Stomach smooth muscle (tissue), 2 donors: ENCODE results near the gene ITGAX.

Experiments used
- H3K27ac ChIP-seq: one replicate; pipeline ENCODE4 v1.7.0; 2013; ENCODE audit warnings: mild to moderate bottlenecking, low read length, inconsistent platforms
- H3K27me3 ChIP-seq, 2 donors: one replicate each; pipeline ENCODE4 v1.7.0; 2013; ENCODE audit warnings: low read length in 2 of 2; ENCODE audit not compliant: insufficient read depth in 2 of 2, control insufficient read depth in 1 of 2
- H3K36me3 ChIP-seq, 2 donors: one replicate each; pipeline ENCODE4 v1.7.0; 2013; ENCODE audit warnings: low read length in 2 of 2; ENCODE audit not compliant: control insufficient read depth in 2 of 2, insufficient read depth in 2 of 2
- H3K4me1 ChIP-seq: one replicate; pipeline ENCODE4 v1.7.0; 2013; ENCODE audit warnings: low read length; ENCODE audit not compliant: control insufficient read depth, insufficient read depth
- H3K4me3 ChIP-seq, 2 donors: one replicate each; pipeline ENCODE4 v1.7.0; 2013; ENCODE audit warnings: low read length in 2 of 2
- H3K9ac ChIP-seq, 2 donors: one replicate each; pipeline ENCODE4 v1.7.0; 2013; ENCODE audit warnings: low read length in 2 of 2, mild to moderate bottlenecking in 1 of 2
- H3K9me3 ChIP-seq, 2 donors: one replicate each; pipeline ENCODE4 v1.7.0; 2013; ENCODE audit warnings: low read length in 2 of 2; ENCODE audit not compliant: control insufficient read depth in 2 of 2
- donor health status: healthy.
- donor health status: Pancreatic carcinoma.

ITGAX gene

DNA sequence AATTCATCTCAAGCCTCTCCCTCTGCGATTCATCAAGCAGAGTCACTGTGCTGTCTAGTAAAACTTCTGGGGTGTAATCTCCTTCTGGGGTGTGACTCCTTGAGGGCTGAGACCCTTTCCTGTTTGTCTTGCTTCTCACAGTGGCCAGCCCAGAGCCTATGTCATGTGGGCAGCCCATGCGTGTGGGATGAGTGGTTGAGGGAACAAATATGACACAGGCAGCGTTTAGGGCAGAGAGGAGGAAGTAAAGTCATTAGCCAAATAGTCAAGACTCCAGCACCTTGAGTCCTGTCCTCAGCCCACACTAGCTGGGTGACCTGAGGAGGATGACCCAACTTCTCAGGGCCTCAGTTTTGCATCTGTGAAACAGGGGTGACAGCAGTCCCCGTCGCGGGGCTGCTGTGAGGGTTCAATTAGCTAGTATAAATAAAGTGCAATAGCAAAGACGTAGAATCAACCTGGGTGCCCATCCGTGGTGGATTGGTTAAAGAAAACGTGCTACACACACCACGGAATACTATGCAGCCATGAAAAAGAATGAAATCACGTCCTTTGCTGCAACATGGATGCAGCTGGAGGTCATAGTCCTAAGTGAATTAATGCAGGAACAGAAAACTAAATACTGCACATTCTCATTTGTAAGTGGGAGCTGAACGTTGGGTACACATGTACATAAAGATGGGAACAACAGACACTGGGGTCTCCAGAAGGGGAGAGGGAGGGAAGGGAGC is 4.5 kb upstream of the ITGAX start:
- Histone ChIP-seq H3K4me3 (no peak overlapping the region), H3K9me3 (no peaks in the 10 kb centered on the region), H3K9ac (no peak overlapping the region), H3K27me3 (peaks cover 0 to 9% of the 10 kb centered on the region in 2 donors), H3K4me1 (peaks cover 2% of the 10 kb centered on the region), H3K36me3 (no peaks in the 10 kb centered on the region), H3K27ac (no peak overlapping the region)

DNA sequence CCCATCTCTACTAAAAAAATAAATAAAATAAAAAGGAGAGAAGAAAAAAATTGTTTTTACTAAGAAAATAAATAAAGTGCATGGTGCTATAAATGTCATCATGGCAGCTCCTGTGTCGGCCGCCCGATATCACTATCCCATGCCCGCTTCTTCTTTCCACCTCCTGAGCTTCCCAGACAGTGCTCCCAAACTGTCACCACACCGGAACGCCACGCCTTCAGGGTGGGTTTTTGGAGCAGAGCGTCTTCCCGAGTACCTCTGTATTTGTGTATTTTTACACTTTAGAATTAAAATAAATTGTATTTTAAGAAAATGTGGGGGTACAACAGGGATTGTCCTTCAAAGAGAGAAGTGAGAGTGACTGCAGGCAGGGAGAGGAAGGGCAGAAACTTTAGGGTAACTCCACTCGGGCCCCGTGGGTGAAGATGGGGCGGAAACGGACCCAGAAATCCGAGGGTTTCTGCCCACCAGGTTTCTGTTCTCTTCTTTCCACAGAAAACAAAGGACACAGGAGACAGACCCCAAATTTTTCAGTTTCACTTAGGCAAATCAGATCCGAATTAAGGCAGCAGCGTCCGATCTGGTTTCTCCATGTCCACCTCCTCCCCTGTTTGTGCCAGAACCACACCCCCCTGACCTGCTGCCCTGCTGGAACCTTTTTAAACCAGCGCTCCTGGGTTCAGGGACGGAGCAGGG is 3.6 kb upstream of the ITGAX start:
- Histone ChIP-seq H3K9me3 (no peaks in the 10 kb centered on the region), H3K27me3 (peaks cover 0 to 9% of the 10 kb centered on the region in 2 donors), H3K9ac (no peak overlapping the region), H3K4me3 (no peak overlapping the region), H3K36me3 (no peaks in the 10 kb centered on the region), H3K4me1 (peaks cover 2% of the 10 kb centered on the region), H3K27ac (no peak overlapping the region)

DNA sequence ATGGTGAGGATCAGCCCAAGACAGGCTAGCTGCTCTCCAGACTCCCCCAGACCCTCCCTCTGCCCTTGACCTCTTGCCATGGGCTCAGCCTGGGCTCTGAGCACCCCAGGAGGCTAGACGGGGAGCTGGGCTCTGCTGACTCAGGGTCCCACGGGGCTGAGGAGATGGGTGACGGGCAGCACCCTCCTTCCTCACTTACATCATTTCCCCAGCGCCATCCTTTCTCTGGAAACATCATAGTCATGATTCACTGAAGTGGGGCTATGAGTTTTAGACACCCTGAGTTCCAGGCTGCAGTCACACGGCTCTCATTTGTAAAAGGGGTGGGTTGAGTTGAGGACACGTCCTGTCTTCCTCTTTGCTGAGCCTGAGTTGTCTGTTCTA is 3.0 kb upstream of the ITGAX start:
- Histone ChIP-seq H3K4me1 (peaks cover 2% of the 10 kb centered on the region), H3K36me3 (no peaks in the 10 kb centered on the region), H3K4me3 (no peak overlapping the region), H3K27ac (no peak overlapping the region), H3K9me3 (no peaks in the 10 kb centered on the region), H3K9ac (no peak overlapping the region), H3K27me3 (peaks cover 0 to 9% of the 10 kb centered on the region in 2 donors)

DNA sequence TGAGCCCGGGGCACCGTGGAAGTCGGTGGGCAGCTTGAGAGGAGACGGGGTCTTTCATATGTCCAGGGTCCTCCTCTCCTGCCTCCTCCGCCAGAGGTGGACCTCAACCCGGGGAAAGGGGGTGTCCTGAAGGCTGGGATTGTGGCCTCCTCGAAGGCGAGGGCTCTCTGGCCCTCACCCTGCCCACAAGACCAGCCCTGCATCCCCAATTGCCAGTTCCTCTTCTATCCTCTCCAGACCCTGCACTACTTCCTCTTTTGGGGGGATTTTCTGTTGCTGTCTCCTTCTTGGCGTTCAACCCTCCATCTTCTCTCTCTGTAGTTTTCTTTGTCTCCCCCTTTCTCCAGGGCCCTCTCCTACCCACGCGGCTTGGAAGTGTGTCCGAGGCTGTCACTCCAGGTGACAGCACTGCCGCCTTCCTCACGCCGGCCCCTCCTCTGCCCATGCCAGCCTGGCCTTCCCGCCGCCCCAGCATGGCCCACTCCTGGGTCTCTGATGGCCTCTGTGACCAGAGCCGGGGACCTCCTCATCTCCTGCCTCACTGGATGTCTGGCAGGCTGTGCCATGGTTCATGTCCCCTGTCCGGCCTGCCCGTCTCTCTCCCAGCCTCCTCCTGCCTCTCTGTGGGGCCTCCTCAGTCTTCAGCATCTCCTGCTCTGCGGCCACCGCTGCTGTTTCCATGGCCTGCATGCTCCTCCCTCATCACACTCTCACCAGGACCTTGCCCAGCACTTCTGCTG is 2.4 kb upstream of the ITGAX start:
- H3K4me1 ChIP-seq: peaks cover 2% of the 10 kb centered on the region
- no peak overlapping the region for H3K9ac ChIP-seq
- peaks cover 0 to 9% of the 10 kb centered on the region in 2 donors for H3K27me3 ChIP-seq
- no peaks in the 10 kb centered on the region for H3K9me3 ChIP-seq
- no peak overlapping the region for H3K4me3 ChIP-seq
- H3K27ac ChIP-seq: no peak overlapping the region
- H3K36me3 ChIP-seq: no peaks in the 10 kb centered on the region

DNA sequence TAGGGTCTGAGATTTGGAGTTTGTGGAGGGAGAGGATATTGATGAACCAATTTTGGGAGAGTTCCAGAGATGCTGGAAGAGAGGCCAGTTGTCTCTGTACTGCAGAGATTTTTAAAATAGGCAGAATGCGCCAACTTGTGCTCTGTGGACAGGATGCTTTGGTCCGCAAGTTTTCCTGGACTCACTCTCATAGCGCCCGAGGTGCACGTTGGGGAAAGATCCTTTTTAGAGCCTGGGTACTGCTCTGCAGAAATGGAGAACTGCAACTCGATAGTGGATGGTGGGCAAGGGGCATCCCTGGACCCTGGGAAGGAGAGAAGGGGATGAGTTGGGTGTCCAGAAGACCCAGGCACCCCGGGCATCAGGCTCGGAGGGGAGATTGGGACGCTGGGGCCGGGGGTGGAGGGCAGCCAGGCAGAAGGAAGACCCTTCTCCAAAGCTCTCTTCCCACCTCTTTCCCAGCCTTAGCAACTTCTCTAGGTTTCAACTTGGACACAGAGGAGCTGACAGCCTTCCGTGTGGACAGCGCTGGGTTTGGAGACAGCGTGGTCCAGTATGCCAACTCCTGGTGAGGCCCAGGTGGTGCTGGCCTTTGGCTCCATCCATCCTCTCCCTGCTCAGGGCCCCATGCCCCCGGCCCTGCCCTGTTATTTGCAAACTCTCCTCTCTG is 590 bp downstream of the ITGAX start:
- peak overlapping the region in 1 of 2 donors; percentile 8 for H3K4me3 ChIP-seq
- peaks cover 0 to 7% of the 10 kb centered on the region in 2 donors for H3K27me3 ChIP-seq
- H3K9me3 ChIP-seq: no peaks in the 10 kb centered on the region
- H3K27ac ChIP-seq: no peak overlapping the region
- no peaks in the 10 kb centered on the region for H3K36me3 ChIP-seq
- H3K9ac ChIP-seq: no peak overlapping the region
- H3K4me1 ChIP-seq: peaks cover 2% of the 10 kb centered on the region

DNA sequence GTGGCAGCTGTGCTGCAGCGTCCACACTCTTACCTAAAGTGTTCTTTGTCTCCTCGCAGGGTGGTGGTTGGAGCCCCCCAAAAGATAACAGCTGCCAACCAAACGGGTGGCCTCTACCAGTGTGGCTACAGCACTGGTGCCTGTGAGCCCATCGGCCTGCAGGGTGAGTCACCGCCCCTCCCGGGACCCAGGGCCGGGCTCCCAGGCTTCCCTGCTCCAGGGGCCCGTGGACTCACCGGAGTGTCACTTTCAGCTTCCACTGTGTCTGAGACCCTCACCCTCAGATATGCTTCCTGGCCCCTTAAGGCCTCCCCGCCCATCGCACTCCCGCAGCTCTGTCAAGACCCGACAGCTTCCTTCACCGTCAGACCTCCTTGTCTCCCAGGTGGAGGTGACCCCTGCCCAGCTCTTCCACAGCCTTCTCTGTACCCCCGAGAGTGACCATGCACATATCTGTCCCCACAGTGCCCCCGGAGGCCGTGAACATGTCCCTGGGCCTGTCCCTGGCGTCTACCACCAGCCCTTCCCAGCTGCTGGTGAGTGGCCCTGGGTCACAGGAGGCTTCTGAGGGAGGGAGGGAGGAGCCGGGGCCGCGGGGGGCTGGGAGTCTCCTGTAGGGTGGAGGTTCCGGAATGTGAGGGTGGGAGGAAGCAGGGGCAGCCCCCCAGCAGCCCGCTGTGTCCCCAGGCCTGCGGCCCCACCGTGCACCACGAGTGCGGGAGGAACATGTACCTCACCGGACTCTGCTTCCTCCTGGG is 1.8 kb downstream of the ITGAX start:
- H3K9me3 ChIP-seq: no peaks in the 10 kb centered on the region
- no peak overlapping the region for H3K9ac ChIP-seq
- peaks cover 2% of the 10 kb centered on the region for H3K4me1 ChIP-seq
- no peaks in the 10 kb centered on the region for H3K36me3 ChIP-seq
- no peak overlapping the region for H3K4me3 ChIP-seq
- H3K27ac ChIP-seq: no peak overlapping the region
- H3K27me3 ChIP-seq: peaks cover 0 to 7% of the 10 kb centered on the region in 2 donors

DNA sequence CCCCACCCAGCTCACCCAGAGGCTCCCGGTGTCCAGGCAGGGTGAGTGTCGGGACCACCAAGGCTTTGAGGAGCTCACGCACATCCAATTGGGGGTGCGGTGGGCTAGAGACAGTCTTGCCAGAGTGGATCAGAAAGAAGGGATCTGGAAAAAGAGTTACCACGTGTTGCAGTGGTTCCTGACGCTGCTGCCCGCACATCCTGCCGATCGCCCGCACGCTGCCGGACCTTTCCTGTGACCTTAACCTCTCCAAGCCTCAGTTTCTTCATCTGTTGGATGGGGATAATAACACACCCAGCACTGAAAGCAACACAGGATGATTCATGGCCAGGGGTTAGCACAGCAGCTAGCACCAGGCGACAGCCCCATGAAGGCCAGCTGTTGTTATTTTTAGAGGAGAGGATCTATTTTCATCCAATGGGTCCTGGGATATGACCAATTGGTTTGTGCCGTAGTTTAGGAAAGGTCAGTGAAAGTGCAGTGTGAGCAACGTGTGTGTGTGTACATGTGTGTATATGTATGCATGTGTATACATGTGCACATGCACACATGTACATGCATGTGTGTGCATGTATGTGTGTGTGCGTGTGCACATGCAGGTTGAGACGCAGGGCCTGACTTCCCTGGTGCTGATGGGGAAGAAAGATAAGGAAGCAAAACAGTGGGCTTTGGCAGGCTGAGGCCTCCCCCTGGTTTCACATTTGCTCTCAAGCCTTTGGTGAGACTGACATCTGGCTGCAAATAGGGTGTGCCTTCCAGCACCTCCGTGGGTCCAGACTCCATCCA is 2.5 kb downstream of the ITGAX start:
- H3K4me1 ChIP-seq: peaks cover 2% of the 10 kb centered on the region
- H3K9ac ChIP-seq: no peak overlapping the region
- H3K27me3 ChIP-seq: peaks cover 0 to 3% of the 10 kb centered on the region in 2 donors
- H3K9me3 ChIP-seq: no peaks in the 10 kb centered on the region
- H3K36me3 ChIP-seq: no peaks in the 10 kb centered on the region
- no peak overlapping the region for H3K27ac ChIP-seq
- H3K4me3 ChIP-seq: no peak overlapping the region

DNA sequence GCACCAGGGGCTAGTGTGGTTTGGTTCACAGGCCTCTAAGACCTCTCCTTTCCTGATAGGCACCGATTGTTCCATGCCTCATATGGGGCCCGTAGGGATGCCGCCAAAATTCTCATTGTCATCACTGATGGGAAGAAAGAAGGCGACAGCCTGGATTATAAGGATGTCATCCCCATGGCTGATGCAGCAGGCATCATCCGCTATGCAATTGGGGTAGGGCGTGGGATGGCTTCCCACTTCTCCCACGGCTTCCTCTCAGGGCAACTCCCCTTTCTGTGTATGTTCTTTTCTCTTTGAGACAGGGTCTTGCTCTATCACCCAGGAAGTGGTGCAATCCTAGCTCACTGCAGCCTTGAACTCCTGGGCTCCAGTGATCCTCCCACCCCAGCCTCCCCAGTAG is 5.3 kb downstream of the ITGAX start:
- H3K27me3 ChIP-seq: peaks cover 0 to 2% of the 10 kb centered on the region in 2 donors
- no peak overlapping the region for H3K9ac ChIP-seq
- H3K4me3 ChIP-seq: no peak overlapping the region
- H3K9me3 ChIP-seq: no peaks in the 10 kb centered on the region
- no peaks in the 10 kb centered on the region for H3K4me1 ChIP-seq
- H3K36me3 ChIP-seq: no peaks in the 10 kb centered on the region
- no peak overlapping the region for H3K27ac ChIP-seq

DNA sequence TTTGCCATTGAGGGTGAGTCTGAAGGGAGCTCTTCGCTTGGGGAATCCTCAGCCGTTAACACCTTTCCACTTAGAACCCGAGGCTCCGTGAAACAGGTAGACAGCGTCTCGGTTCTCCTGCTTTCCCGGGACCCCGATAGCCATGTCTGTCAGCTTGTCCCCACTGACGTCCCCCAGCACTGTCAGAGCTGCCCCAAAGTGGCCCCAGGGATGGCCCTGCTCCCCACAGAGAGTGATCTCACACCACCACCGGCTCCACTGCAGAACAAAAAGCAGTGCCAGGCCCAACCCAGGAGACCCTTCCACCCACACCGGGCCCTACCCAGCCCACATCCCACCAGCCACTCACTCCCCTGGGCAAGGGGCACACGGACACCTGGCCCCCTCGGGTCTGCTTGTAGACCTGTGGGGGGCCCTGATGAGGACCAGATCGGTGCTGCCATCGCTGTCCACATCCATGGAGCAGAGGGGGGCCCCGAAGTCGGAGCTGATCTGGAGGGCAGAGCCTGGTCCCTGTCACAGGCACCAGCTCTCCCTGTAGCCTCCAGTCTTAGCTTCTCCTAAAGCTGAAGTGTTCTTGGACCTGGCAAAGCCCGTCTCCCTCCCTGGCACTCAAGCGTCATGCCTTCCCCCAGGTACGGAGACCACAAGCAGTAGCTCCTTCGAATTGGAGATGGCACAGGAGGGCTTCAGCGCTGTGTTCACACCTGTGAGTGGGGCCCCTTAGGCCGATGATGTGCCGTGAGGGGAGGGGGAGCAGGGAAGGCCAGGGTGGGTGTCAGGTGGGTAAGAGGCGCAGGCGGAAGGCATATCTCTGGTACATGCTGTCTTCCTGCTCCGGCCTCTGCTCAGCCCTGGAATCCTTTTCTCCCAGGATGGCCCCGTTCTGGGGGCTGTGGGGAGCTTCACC is 6.5 kb downstream of the ITGAX start:
- Histone ChIP-seq H3K9me3 (no peaks in the 10 kb centered on the region), H3K4me3 (no peak overlapping the region), H3K27me3 (peaks cover 0 to 2% of the 10 kb centered on the region in 2 donors), H3K27ac (no peak overlapping the region), H3K9ac (no peak overlapping the region), H3K4me1 (no peaks in the 10 kb centered on the region), H3K36me3 (no peaks in the 10 kb centered on the region)
